SK-N-SH (cell line): ENCODE results near the gene TXNRD2. TPM values are rescaled to one million over a fixed set of nuclear protein-coding genes. Genes with fewer than 3 reads are reported as not detected.

ENCODE experiments used
- CTCF ChIP-seq: fragments of 200-600 bp; sonication (generic); IDR thresholded peaks from 2 replicates; pipeline ENCODE4 v1.6.1; 2017; ENCODE audit warnings: antibody characterized with exemption, mild to moderate bottlenecking, moderate library complexity
- EP300 ChIP-seq, 2 experiments: IDR thresholded peaks; 2 replicates each; pipeline versions ENCODE4 v1.4.0 to v1.6.1; 2012; ENCODE audit warnings: borderline replicate concordance in 1 of 2, low read depth in 1 of 2, low read length in 1 of 2
- EZH2phosphoT487 ChIP-seq: fragments of 200-600 bp; sonication (generic); IDR thresholded peaks from 2 replicates; pipeline ENCODE4 v1.6.1; 2017; ENCODE audit warnings: low read depth, mixed run types, mild to moderate bottlenecking, antibody characterized with exemption, moderate library complexity, borderline replicate concordance
- FOSL2 ChIP-seq: IDR thresholded peaks from 2 replicates; pipeline ENCODE4 v1.4.0; 2012; ENCODE audit warnings: low read depth, mild to moderate bottlenecking, moderate library complexity, borderline replicate concordance
- FOXM1 ChIP-seq: IDR thresholded peaks from 2 replicates; pipeline ENCODE4 v1.4.0; 2012; ENCODE audit warnings: low read depth, mild to moderate bottlenecking
- GATA2 ChIP-seq: sonication (generic); formaldehyde crosslinking; IDR thresholded peaks from 2 replicates; pipeline ENCODE4 v1.5.0; 2020; ENCODE audit warnings: mild to moderate bottlenecking, missing genetic modification reagents
- MEF2A ChIP-seq: IDR thresholded peaks from 2 replicates; pipeline ENCODE4 v1.4.0; 2012; ENCODE audit warnings: low read depth, borderline replicate concordance
- MXI1 ChIP-seq: IDR thresholded peaks from 2 replicates; pipeline ENCODE4 v1.6.1; 2012; ENCODE audit warnings: mild to moderate bottlenecking, low read depth, low read length, improper control_type of control experiment
- NFIC ChIP-seq: IDR thresholded peaks from 2 replicates; pipeline ENCODE4 v1.4.0; 2012; ENCODE audit warnings: borderline replicate concordance
- NRF1 ChIP-seq: IDR thresholded peaks from 2 replicates; pipeline ENCODE4 v1.6.1; 2012; ENCODE audit warnings: low read depth, mild to moderate bottlenecking, low read length
- RFX5 ChIP-seq: IDR thresholded peaks from 2 replicates; pipeline ENCODE4 v1.6.1; 2012; ENCODE audit warnings: mild to moderate bottlenecking, improper control_type of control experiment, low read length
- RXRA ChIP-seq: IDR thresholded peaks from 2 replicates; pipeline ENCODE4 v1.4.0; 2012; ENCODE audit warnings: low read depth, mild to moderate bottlenecking, borderline replicate concordance
- SMC3 ChIP-seq: IDR thresholded peaks from 2 replicates; pipeline ENCODE4 v1.6.1; 2012; ENCODE audit warnings: low read depth, low read length, improper control_type of control experiment
- TAF1 ChIP-seq: IDR thresholded peaks from 2 replicates; pipeline ENCODE4 v1.6.1; 2012; ENCODE audit warnings: low read depth, mild to moderate bottlenecking, low read length, moderate library complexity, borderline replicate concordance
- TEAD4 ChIP-seq: IDR thresholded peaks from 2 replicates; pipeline ENCODE4 v1.4.0; 2012; ENCODE audit warnings: mild to moderate bottlenecking, borderline replicate concordance; ENCODE audit not compliant: insufficient read depth
- USF1 ChIP-seq: IDR thresholded peaks from 2 replicates; pipeline ENCODE4 v1.4.0; 2012; ENCODE audit warnings: low read depth, borderline replicate concordance
- polyA plus RNA-seq, 3 experiments: library from polyadenylated mRNA; depleted of rRNA; stranded (reverse); fragments of >200 nt; gene quantifications; 2 replicates each; pipeline ENCODE4 v1.2.3, GENCODE V29; 2012
- TF ChIP-seq, protein P1 (sequence below): IDR thresholded peaks from 2 replicates; pipeline ENCODE4 v1.6.1; 2012; ENCODE audit warnings: mild to moderate bottlenecking, low read depth, low read length, moderate library complexity
- TF ChIP-seq, protein P2 (sequence below): IDR thresholded peaks from 2 replicates; pipeline ENCODE4 v1.4.0; 2012; ENCODE audit warnings: low read depth

TXNRD2 gene
- polyA plus RNA-seq, 1 of the 3 experiments (the other 2 are of a cell fraction) = 34.7 TPM

DNA sequence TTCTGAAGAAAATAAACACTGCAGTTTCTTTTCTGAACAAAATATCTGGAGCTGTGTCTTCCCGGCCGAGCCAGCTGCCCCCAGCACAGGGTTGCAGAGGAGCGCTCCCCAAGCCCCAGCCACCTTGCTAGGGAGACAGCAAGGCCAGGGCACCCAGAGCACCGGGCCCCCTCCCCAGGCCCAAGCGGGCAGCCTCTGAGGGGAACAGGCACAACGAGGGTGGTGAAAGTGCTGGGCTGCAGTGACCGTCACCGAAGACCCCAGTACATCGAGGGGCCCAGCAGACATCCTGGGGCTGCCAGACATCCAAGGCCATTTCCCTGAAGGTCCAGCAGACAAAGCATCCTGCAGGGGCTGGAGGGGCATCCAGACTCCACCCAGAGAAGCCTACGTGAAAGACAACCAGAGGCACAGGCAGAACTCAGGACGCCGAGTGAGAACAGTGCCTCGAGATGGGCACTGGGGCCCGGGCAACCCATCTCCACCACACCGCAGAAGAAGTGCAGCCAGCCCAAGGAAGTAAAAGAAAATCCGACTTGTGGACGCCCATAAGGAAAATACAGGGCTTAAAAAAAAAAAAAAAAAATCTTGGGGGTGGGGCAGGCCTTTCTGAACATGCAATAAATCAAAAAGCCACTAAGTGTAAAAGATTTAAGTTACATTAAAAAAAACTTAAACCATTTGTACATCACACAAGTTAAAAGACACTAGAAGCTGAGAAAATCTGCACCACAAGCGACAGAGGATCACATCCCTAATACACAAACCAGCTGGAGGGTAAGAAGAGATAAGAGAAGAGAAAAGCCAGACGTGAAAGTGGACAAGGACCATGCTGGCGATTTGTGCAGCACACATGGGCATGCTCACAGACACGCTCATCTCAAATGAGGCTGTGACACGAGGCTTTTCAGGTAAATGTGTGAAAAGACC lies 36.0 kb downstream of the TXNRD2 start (continued):
- peak; percentile 95 for TF ChIP-seq MXI1
- no peak for TF ChIP-seq TAF1
- TF ChIP-seq USF1 = no peak
- TF ChIP-seq NRF1 = peak; percentile 41; the same call in 1 of the 2 replicates
- TF ChIP-seq, protein P1, sequence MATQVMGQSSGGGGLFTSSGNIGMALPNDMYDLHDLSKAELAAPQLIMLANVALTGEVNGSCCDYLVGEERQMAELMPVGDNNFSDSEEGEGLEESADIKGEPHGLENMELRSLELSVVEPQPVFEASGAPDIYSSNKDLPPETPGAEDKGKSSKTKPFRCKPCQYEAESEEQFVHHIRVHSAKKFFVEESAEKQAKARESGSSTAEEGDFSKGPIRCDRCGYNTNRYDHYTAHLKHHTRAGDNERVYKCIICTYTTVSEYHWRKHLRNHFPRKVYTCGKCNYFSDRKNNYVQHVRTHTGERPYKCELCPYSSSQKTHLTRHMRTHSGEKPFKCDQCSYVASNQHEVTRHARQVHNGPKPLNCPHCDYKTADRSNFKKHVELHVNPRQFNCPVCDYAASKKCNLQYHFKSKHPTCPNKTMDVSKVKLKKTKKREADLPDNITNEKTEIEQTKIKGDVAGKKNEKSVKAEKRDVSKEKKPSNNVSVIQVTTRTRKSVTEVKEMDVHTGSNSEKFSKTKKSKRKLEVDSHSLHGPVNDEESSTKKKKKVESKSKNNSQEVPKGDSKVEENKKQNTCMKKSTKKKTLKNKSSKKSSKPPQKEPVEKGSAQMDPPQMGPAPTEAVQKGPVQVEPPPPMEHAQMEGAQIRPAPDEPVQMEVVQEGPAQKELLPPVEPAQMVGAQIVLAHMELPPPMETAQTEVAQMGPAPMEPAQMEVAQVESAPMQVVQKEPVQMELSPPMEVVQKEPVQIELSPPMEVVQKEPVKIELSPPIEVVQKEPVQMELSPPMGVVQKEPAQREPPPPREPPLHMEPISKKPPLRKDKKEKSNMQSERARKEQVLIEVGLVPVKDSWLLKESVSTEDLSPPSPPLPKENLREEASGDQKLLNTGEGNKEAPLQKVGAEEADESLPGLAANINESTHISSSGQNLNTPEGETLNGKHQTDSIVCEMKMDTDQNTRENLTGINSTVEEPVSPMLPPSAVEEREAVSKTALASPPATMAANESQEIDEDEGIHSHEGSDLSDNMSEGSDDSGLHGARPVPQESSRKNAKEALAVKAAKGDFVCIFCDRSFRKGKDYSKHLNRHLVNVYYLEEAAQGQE = no peak
- TF ChIP-seq GATA2 = peak; percentile 95
- peak in 1 of 2 experiments; percentile 87; a peak in 2 of 4 replicates for TF ChIP-seq EP300 (IDR thresholded peaks at IDR 0.05; ENCODE audit: borderline replicate concordance in 1 of 2, low read depth in 1 of 2, low read length in 1 of 2)
- TF ChIP-seq RXRA = no peak
- TF ChIP-seq FOXM1 = no peak
- TF ChIP-seq EZH2phosphoT487 = no peak
- TF ChIP-seq, protein P2, sequence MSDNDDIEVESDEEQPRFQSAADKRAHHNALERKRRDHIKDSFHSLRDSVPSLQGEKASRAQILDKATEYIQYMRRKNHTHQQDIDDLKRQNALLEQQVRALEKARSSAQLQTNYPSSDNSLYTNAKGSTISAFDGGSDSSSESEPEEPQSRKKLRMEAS = no peak
- TF ChIP-seq FOSL2 = no peak
- TF ChIP-seq NFIC = no peak
- TF ChIP-seq RFX5 = no peak
- no peak for TF ChIP-seq CTCF
- TF ChIP-seq TEAD4 = no peak
- TF ChIP-seq SMC3 = no peak
- TF ChIP-seq MEF2A = no peak
